ENCODE data around the gene PCDHA12.
"Not testable (repeated sequence)": the region's sequence is repeated elsewhere in the genome, so short reads cannot be mapped to it uniquely, and the experiment has no call there.

Gene PCDHA12

DNA sequence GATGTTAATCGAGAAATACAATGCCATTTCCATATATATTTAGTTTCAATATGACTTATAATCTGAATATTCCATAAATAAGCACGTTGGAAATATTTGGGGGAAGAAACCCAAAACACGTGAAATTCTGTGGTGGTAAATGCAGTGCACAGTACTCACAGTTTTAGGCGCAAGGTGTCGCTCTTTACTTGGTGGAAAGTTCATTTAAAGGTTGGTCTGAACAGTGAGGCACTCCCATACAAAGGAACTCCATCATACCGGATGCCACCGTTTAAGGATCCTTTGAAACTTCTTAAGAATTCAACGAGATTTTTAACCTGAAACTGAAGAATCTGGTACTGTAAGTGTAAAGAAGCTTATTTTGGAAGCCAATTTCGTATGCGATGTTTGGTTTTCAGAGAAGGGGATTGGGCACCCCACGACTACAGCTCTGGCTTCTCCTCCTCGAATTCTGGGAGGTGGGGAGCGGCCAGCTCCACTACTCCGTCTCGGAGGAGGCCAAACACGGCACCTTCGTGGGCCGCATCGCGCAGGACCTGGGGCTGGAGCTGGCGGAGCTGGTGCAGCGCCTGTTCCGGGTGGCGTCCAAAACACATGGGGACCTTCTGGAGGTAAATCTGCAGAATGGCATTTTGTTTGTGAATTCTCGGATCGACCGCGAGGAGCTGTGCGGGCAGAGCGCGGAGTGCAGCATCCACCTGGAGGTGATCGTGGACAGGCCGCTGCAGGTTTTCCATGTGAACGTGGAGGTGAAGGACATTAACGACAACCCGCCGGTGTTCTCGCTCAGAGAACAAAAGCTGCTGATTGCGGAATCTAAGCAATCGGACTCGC lies 6.2 kb upstream of the PCDHA12 start, which contains the start of gene PCDHA11:
TSS of gene PCDHA11 (plus strand) at position 237 of the 834 bp plus-strand sequence. CDS start at position 384, 147 bp downstream.
- Histone ChIP-seq H3K27me3 (replicated peaks; ENCODE audit: control insufficient read depth, insufficient read depth, low read length, poor library complexity, severe bottlenecking) (no peaks in the 10 kb centered on the region), H3K27ac (ENCODE audit: insufficient read depth, low read length, poor library complexity, severe bottlenecking) (no peak within 1 kb of the TSS), H3K36me3 (ENCODE audit: control insufficient read depth, insufficient read depth, low read length) (no peaks in the 10 kb centered on the region), H3K9me3 (ENCODE audit: control insufficient read depth, low read length) (no peaks in the 10 kb centered on the region), H3K4me3 (ENCODE audit: insufficient read depth, low read depth, low read length, poor library complexity, severe bottlenecking) (no peak within 1 kb of the TSS), H3K4me1 (ENCODE audit: control insufficient read depth, insufficient read depth, low read length, poor library complexity, severe bottlenecking) (no peaks in the 10 kb centered on the region)
- DNase-seq, result no peak

DNA sequence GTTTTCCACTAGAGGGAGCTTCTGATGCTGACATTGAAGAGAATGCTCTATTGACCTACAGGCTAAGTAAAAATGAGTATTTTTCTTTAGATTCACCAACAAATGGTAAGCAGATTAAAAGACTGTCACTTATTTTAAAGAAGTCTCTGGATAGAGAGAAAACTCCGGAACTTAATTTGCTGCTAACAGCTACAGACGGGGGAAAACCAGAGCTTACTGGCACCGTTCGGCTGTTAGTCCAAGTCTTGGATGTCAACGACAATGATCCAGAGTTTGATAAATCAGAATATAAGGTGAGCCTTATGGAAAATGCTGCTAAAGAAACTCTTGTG lies 5.6 kb upstream of the PCDHA12 start:
- no peaks in the 10 kb centered on the region for H3K27me3 ChIP-seq (replicated peaks; ENCODE audit: control insufficient read depth, insufficient read depth, low read length, poor library complexity, severe bottlenecking)
- H3K4me1 ChIP-seq (ENCODE audit: control insufficient read depth, insufficient read depth, low read length, poor library complexity, severe bottlenecking), result no peaks in the 10 kb centered on the region
- H3K4me3 ChIP-seq (ENCODE audit: insufficient read depth, low read depth, low read length, poor library complexity, severe bottlenecking), result no peak overlapping the region
- DNase-seq, result no peak
- no peaks in the 10 kb centered on the region for H3K9me3 ChIP-seq (ENCODE audit: control insufficient read depth, low read length)
- no peak overlapping the region for H3K27ac ChIP-seq (ENCODE audit: insufficient read depth, low read length, poor library complexity, severe bottlenecking)
- H3K36me3 ChIP-seq (ENCODE audit: control insufficient read depth, insufficient read depth, low read length), result no peaks in the 10 kb centered on the region

DNA sequence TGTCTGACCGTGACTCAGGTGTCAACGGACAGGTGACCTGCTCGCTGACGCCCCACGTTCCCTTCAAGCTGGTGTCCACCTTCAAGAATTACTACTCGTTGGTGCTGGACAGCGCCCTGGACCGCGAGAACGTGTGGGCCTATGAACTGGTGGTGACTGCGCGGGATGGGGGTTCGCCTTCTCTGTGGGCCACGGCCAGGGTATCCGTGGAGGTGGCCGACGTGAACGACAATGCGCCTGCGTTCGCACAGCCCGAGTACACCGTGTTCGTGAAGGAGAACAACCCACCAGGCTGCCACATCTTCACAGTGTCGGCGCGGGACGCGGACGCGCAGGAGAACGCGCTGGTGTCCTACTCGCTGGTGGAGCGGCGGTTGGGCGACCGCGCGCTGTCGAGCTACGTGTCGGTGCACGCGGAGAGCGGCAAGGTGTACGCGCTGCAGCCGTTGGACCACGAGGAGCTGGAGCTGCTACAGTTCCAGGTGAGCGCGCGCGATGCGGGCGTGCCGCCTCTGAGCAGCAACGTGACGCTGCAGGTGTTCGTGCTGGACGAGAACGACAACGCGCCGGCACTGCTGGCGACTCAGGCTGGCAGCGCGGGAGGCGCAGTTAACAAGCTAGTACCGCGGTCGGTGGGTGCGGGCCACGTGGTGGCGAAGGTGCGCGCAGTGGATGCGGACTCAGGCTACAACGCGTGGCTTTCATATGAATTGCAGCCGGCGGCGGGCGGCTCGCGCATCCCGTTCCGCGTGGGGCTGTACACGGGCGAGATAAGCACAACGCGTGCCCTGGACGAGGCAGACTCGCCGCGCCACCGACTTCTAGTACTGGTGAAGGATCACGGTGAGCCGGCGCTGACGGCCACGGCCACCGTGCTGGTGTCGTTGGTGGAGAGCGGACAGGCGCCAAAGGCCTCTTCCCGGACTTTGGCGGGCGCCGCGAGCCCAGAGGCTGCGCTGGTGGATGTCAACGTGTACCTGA lies 4.6 kb upstream of the PCDHA12 start:
- no peak for DNase-seq
- Histone ChIP-seq H3K27ac (ENCODE audit: insufficient read depth, low read length, poor library complexity, severe bottlenecking) (no peak overlapping the region), H3K4me1 (ENCODE audit: control insufficient read depth, insufficient read depth, low read length, poor library complexity, severe bottlenecking) (no peaks in the 10 kb centered on the region), H3K9me3 (ENCODE audit: control insufficient read depth, low read length) (no peaks in the 10 kb centered on the region), H3K27me3 (replicated peaks; ENCODE audit: control insufficient read depth, insufficient read depth, low read length, poor library complexity, severe bottlenecking) (no peaks in the 10 kb centered on the region), H3K4me3 (ENCODE audit: insufficient read depth, low read depth, low read length, poor library complexity, severe bottlenecking) (no peak overlapping the region), H3K36me3 (ENCODE audit: control insufficient read depth, insufficient read depth, low read length) (no peaks in the 10 kb centered on the region)

GRCh38 chr5:140876541-140877261 lies 1.6 kb downstream of the PCDHA12 start:
- not testable (repeated sequence) for H3K36me3 ChIP-seq (ENCODE audit: control insufficient read depth, insufficient read depth, low read length); H3K4me1 ChIP-seq (ENCODE audit: control insufficient read depth, insufficient read depth, low read length, poor library complexity, severe bottlenecking); H3K4me3 ChIP-seq (ENCODE audit: insufficient read depth, low read depth, low read length, poor library complexity, severe bottlenecking); H3K27me3 ChIP-seq (replicated peaks; ENCODE audit: control insufficient read depth, insufficient read depth, low read length, poor library complexity, severe bottlenecking); H3K9me3 ChIP-seq (ENCODE audit: control insufficient read depth, low read length); H3K27ac ChIP-seq (ENCODE audit: insufficient read depth, low read length, poor library complexity, severe bottlenecking); DNase-seq

- no peaks in the 10 kb centered on the region for H3K4me1 ChIP-seq (ENCODE audit: control insufficient read depth, insufficient read depth, low read length, poor library complexity, severe bottlenecking)
- H3K9me3 ChIP-seq (ENCODE audit: control insufficient read depth, low read length), result peaks cover 12% of the 10 kb centered on the region
- H3K4me3 ChIP-seq (ENCODE audit: insufficient read depth, low read depth, low read length, poor library complexity, severe bottlenecking), result no peak overlapping the region
- H3K36me3 ChIP-seq (ENCODE audit: control insufficient read depth, insufficient read depth, low read length), result no peaks in the 10 kb centered on the region
- peaks cover 4% of the 10 kb centered on the region for H3K27me3 ChIP-seq (replicated peaks; ENCODE audit: control insufficient read depth, insufficient read depth, low read length, poor library complexity, severe bottlenecking)
- no peak for DNase-seq
- no peak overlapping the region for H3K27ac ChIP-seq (ENCODE audit: insufficient read depth, low read length, poor library complexity, severe bottlenecking)
Measured at GRCh38 chr5:140877262-140877581, 2.1 kb downstream of the PCDHA12 start.

GRCh38 chr5:140881889-140882590 lies 6.9 kb downstream of the PCDHA12 start, which contains the start of gene PCDHA13:
PCDHA13 (plus strand) TSS chr5:140882124; CDS start chr5:140882269, 145 bp downstream.
- peaks cover 6% of the 10 kb centered on the region for H3K9me3 ChIP-seq (ENCODE audit: control insufficient read depth, low read length)
- H3K4me3 ChIP-seq (ENCODE audit: insufficient read depth, low read depth, low read length, poor library complexity, severe bottlenecking), result no peak within 1 kb of the TSS
- H3K27me3 ChIP-seq (replicated peaks; ENCODE audit: control insufficient read depth, insufficient read depth, low read length, poor library complexity, severe bottlenecking), result peaks cover 4% of the 10 kb centered on the region
- no peaks in the 10 kb centered on the region for H3K36me3 ChIP-seq (ENCODE audit: control insufficient read depth, insufficient read depth, low read length)
- no peak for DNase-seq
- no peaks in the 10 kb centered on the region for H3K4me1 ChIP-seq (ENCODE audit: control insufficient read depth, insufficient read depth, low read length, poor library complexity, severe bottlenecking)
- H3K27ac ChIP-seq (ENCODE audit: insufficient read depth, low read length, poor library complexity, severe bottlenecking), result no peak within 1 kb of the TSS

DNA sequence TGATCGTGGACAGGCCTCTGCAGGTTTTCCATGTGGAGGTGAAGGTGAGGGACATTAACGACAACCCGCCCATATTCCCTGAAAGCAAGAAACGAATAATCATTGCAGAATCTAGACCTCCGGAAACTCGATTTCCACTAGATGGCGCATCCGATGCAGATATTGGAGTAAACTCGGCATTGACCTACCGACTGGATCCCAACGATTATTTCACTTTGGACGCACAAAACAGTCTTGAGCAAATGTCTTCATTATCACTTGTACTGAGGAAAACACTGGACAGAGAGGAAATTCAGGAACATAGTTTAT lies 7.4 kb downstream of the PCDHA12 start:
- no peak for DNase-seq
- H3K27ac ChIP-seq (ENCODE audit: insufficient read depth, low read length, poor library complexity, severe bottlenecking), result no peak overlapping the region
- peaks cover 6% of the 10 kb centered on the region for H3K9me3 ChIP-seq (ENCODE audit: control insufficient read depth, low read length)
- H3K4me1 ChIP-seq (ENCODE audit: control insufficient read depth, insufficient read depth, low read length, poor library complexity, severe bottlenecking), result no peaks in the 10 kb centered on the region
- H3K4me3 ChIP-seq (ENCODE audit: insufficient read depth, low read depth, low read length, poor library complexity, severe bottlenecking), result no peak overlapping the region
- no peaks in the 10 kb centered on the region for H3K36me3 ChIP-seq (ENCODE audit: control insufficient read depth, insufficient read depth, low read length)
- H3K27me3 ChIP-seq (replicated peaks; ENCODE audit: control insufficient read depth, insufficient read depth, low read length, poor library complexity, severe bottlenecking), result peaks cover 4% of the 10 kb centered on the region

GRCh38 chr5:140883373-140883772 lies 8.3 kb downstream of the PCDHA12 start:
- H3K4me3 ChIP-seq (ENCODE audit: insufficient read depth, low read depth, low read length, poor library complexity, severe bottlenecking), result no peak overlapping the region
- peaks cover 6% of the 10 kb centered on the region for H3K9me3 ChIP-seq (ENCODE audit: control insufficient read depth, low read length)
- no peaks in the 10 kb centered on the region for H3K36me3 ChIP-seq (ENCODE audit: control insufficient read depth, insufficient read depth, low read length)
- no peak overlapping the region for H3K27ac ChIP-seq (ENCODE audit: insufficient read depth, low read length, poor library complexity, severe bottlenecking)
- no peak for DNase-seq
- H3K4me1 ChIP-seq (ENCODE audit: control insufficient read depth, insufficient read depth, low read length, poor library complexity, severe bottlenecking), result no peaks in the 10 kb centered on the region
- peaks cover 4% of the 10 kb centered on the region for H3K27me3 ChIP-seq (replicated peaks; ENCODE audit: control insufficient read depth, insufficient read depth, low read length, poor library complexity, severe bottlenecking)

DNA sequence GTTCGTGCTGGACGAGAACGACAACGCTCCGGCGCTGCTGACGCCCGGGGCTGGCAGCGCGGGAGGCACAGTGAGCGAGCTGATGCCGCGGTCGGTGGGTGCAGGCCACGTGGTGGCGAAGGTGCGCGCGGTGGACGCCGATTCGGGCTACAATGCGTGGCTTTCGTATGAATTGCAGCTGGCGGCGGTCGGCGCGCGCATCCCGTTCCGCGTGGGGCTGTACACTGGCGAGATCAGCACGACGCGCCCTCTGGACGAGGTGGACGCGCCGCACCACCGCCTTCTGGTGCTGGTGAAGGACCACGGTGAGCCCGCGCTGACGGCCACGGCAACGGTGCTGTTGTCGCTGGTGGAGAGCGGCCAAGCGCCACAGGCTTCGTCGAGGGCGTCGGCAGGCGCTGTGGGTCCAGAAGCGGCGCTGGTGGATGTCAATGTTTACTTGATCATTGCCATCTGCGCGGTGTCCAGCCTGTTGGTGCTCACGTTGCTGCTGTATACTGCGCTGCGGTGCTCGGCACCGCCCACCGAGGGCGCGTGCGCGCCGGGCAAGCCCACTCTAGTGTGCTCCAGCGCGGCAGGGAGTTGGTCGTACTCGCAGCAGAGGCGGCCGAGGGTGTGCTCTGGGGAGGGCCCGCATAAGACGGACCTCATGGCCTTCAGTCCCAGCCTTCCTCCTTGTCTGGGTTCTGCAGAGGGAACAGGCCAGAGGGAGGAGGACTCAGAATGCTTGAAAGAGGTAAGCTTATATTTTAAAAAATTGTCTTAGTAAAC lies 9.0 kb downstream of the PCDHA12 start:
- H3K9me3 ChIP-seq (ENCODE audit: control insufficient read depth, low read length), result peaks cover 6% of the 10 kb centered on the region
- no peak overlapping the region for H3K4me3 ChIP-seq (ENCODE audit: insufficient read depth, low read depth, low read length, poor library complexity, severe bottlenecking)
- no peak overlapping the region for H3K27ac ChIP-seq (ENCODE audit: insufficient read depth, low read length, poor library complexity, severe bottlenecking)
- DNase-seq, result no peak
- no peaks in the 10 kb centered on the region for H3K36me3 ChIP-seq (ENCODE audit: control insufficient read depth, insufficient read depth, low read length)
- H3K27me3 ChIP-seq (replicated peaks; ENCODE audit: control insufficient read depth, insufficient read depth, low read length, poor library complexity, severe bottlenecking), result no peaks in the 10 kb centered on the region
- no peaks in the 10 kb centered on the region for H3K4me1 ChIP-seq (ENCODE audit: control insufficient read depth, insufficient read depth, low read length, poor library complexity, severe bottlenecking)
